Measurements from ENCODE around the gene DDIT4.

Gene DDIT4

DNA sequence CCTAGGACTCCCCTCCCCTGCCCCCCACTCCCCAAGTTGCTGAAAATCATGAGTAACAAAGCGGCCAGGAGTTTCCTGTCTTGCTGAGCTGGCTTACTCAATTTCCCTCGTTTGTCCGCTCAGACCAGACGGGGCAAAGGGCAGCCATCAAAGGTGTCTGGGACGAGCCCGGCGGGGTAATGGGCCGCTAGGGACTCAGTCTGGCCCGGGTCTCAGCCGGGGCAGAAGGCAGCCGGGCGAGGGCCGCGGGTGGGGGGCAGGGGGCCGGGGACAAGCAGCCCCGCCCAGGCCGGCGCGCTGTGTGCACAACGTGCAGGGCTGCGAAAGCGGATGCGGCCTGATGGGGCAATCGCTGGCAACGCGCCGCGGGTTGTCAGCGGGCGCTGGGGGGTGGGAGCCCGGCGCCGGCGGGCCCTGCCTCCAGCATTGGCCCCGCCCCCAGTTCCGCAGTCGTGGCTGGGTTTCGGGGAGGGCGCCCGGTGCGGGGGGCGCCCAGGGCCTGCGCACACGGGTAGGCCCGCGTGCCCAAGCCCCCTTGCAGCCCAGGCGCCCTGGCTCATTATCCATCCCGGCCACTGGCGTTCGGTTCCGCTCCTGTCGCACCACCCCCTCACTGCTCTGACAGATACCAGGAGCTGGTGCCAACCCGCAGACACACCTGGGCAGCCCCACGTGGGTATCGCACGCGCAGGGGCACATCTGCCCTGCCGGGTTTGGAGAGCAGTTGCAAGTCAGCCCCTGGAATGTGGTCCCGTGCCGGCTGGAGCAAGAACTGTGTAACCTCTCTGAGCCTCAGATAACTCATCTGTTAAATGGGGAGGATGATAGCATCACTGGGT is 45.9 kb downstream of the DDIT4 start:
- peak in 1 of 2 experiments; percentile 65 for DNase-seq

GRCh38 chr10:72320676-72321247 is 47.0 kb downstream of the DDIT4 start:
- peak; percentile 38 to 90 for DNase-seq

DNA sequence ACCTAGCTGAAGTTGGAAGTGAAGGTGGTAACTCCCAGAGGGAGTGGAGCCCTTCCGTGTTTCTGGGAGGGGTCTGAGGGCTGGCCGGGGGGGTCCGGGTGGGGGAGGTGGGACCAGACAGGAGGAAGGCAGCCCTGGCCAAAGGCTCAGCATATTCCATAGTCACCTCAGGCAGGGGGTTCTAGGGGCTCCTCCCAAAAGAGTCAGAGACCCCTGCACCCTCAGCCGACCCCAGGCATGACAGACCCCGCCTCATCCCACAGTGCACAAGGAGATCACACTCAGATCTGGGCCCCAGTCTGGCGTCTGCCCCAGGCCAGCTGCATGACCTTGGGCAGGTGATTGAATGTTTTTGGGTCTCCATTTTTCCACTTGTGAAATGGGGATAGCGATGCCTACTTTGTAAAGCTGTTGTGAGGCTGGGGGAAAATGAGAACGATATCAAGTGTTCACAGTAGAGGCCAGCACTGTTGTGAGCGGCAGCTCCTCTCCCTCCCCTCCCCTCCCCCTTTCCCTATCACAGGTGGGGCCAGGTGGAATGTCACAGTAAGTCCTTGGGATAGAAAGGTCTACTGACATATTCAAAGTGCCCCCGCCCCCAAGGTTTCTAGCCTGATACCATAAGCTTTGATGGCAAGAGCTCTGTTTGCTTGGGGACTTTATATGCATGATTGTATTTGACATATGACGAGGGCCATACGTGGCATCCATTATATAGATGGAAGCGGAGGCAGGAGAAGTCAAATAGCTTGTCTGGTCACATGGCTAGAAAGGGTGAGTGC is 47.7 kb downstream of the DDIT4 start:
- DNase-seq, result no peak

DNA sequence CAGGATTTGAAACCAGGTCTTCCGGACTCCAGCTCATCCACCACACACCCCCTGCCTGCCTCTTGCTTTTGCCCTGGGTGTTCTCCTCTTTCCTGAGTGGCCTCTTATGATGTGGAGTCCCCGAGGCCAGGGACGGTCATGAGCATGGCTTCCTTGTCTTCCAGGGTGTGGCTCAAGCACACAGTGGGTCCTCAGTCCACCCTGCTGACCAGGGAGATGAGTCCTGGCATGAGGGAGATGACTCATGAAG is 48.2 kb downstream of the DDIT4 start:
- DNase-seq, result no peak

GRCh38 chr10:72322280-72323058 is 48.7 kb downstream of the DDIT4 start:
- no peak for DNase-seq

DNA sequence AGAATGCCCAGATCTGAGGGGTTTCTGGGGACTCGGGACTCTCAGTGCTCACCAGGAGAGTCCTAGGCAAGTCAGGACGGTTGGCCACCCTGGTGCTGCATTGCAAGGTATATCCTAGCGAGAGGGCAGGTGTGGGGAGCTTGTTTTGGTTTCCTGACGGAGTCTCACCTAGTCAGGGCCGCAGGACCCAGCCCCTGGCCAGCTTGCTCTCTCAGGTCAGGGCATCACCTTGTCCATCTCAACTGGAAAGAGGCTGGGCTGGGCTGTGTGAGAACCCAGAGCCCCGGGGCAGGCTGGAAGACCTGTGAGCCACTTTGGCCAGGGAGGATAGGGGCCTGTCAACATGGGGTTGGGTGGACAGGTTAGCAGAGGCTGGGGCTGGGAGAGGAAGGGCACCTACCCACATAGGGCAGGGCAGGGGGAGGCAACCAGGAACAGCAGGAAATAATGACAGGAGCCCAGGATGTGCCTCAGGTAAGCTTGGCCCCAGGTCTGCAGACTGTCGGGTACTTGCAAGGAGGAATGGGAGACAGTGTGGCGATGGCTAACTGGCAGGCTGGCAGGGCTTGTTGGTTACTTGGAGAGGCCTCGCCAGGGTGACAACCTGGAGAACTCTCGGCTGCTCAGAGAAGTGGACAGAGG is 49.5 kb downstream of the DDIT4 start:
- no peak for DNase-seq

DNA sequence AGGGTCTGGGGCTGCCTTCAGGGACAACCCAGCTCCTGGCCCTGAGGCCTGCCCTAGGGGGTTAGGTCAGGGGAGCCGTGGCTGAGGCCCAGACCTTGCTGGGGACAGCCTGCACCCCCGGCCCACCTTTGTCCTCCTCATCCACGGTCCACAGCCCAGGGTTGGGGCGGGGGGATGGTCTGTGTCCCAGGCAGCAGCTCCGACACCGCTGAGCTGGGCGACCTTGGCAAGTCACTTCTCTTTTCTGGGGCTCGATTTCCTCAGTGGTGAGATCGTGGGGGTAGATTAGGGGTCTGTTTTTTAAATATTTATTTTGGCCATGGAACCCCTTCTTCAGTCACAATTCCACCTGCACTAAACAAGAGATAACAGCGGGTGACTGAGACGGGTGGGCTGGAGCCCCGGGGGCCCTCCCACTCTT is 50.1 kb downstream of the DDIT4 start:
- DNase-seq, result no peak
